IMR-90 (cell line): ENCODE data around the gene FARS2. TPM values are rescaled to one million over a fixed set of nuclear protein-coding genes. Genes with fewer than 3 reads are reported as not detected.

Experiments used
- ATAC-seq: fragments of 200-7000 bp; cut with Tn5 transposase; 2 replicates; pipeline ENCODE4 v1.9.1; 2020; ENCODE audit warnings: low read depth, mild to moderate bottlenecking, moderate library complexity
- BruUV-seq: library from RNA; stranded (reverse); fragments of 400-500 nt; replicated peaks from 2 replicates; lab custom pipeline; 2021; lab: Mats Ljungman, UMichigan
- CTCF ChIA-PET: fragments of 300-600 bp; formaldehyde crosslinking; extraction: SDS; loops from one replicate; lab custom pipeline; 2021; ENCODE audit warnings: antibody characterized with exemption; lab: Yijun Ruan, JAX
- POLR2A ChIA-PET: fragments of 300-600 bp; sonication (Branson Sonifier 250); formaldehyde crosslinking; loops from one replicate; lab custom pipeline; 2022; ENCODE audit warnings: antibody characterized with exemption; ENCODE audit not compliant: unreplicated experiment; lab: Charles Lee
- DNase-seq: peaks from one replicate; pipeline ENCODE4 v3.0.0; 2013
- H2AFZ ChIP-seq: replicated peaks from 2 replicates; pipeline ENCODE3; 2013; ENCODE audit warnings: low read length, mild to moderate bottlenecking; ENCODE audit not compliant: poor library complexity
- H2AK5ac ChIP-seq: 2 replicates; pipeline ENCODE4 v1.6.1; 2013; ENCODE audit warnings: low read depth, low read length, inconsistent platforms
- H2AK9ac ChIP-seq: replicated peaks from 2 replicates; pipeline ENCODE3; 2013; ENCODE audit warnings: mild to moderate bottlenecking, low read depth, low read length, moderate library complexity; ENCODE audit not compliant: poor library complexity
- H2BK120ac ChIP-seq: 2 replicates; pipeline ENCODE4 v1.6.1; 2013; ENCODE audit warnings: low read depth, low read length, inconsistent platforms
- H2BK15ac ChIP-seq: 3 replicates; pipeline ENCODE4 v1.6.1; 2013; ENCODE audit warnings: low read depth, low read length, inconsistent platforms
- H2BK20ac ChIP-seq: 2 replicates; pipeline ENCODE4 v1.6.1; 2013; ENCODE audit warnings: low read depth, mild to moderate bottlenecking, inconsistent platforms, low read length, moderate library complexity
- H2BK5ac ChIP-seq: 2 replicates; pipeline ENCODE4 v1.6.1; 2013; ENCODE audit warnings: mild to moderate bottlenecking, low read depth, low read length, inconsistent platforms; ENCODE audit not compliant: poor library complexity, severe bottlenecking
- H3K14ac ChIP-seq: replicated peaks from 2 replicates; pipeline ENCODE4 v1.6.1; 2013; ENCODE audit warnings: low read depth, low read length, inconsistent platforms
- H3K18ac ChIP-seq: 2 replicates; pipeline ENCODE4 v1.6.1; 2013; ENCODE audit warnings: low read depth, low read length, control low read depth
- H3K23ac ChIP-seq: 2 replicates; pipeline ENCODE4 v1.6.1; 2013; ENCODE audit warnings: low read depth, low read length, inconsistent platforms
- H3K27ac ChIP-seq: 2 replicates; pipeline ENCODE4 v1.5.1; 2013; ENCODE audit warnings: mild to moderate bottlenecking, control low read depth, low read length; ENCODE audit not compliant: insufficient read depth
- H3K27me3 ChIP-seq: 2 replicates; pipeline ENCODE4 v1.6.1; 2013; ENCODE audit warnings: low read length; ENCODE audit not compliant: control insufficient read depth, insufficient read depth
- H3K36me3 ChIP-seq: 2 replicates; pipeline ENCODE4 v1.6.1; 2013; ENCODE audit warnings: low read length, mixed read lengths; ENCODE audit not compliant: control insufficient read depth, insufficient read depth
- H3K4ac ChIP-seq: 2 replicates; pipeline ENCODE4 v1.6.1; 2013; ENCODE audit warnings: low read depth, low read length, inconsistent platforms
- H3K4me1 ChIP-seq: 2 replicates; pipeline ENCODE4 v1.6.1; 2013; ENCODE audit warnings: low read length, mixed read lengths; ENCODE audit not compliant: control insufficient read depth, insufficient read depth
- H3K4me2 ChIP-seq: 2 replicates; pipeline ENCODE4 v1.6.1; 2013; ENCODE audit warnings: low read depth, mild to moderate bottlenecking, control low read depth, low read length, moderate library complexity
- H3K4me3 ChIP-seq: 2 replicates; pipeline ENCODE4 v1.5.1; 2013; ENCODE audit warnings: low read depth, mild to moderate bottlenecking, control low read depth, low read length, moderate library complexity; ENCODE audit not compliant: insufficient read depth
- H3K56ac ChIP-seq: 2 replicates; pipeline ENCODE4 v1.6.1; 2013; ENCODE audit warnings: low read length, inconsistent platforms; ENCODE audit not compliant: insufficient read depth; ENCODE audit errors: extremely low read depth
- H3K79me1 ChIP-seq, 2 experiments: 2 replicates each; pipeline ENCODE4 v1.6.1; 2013; ENCODE audit warnings: low read length in 2 of 2, inconsistent platforms in 1 of 2, low read depth in 1 of 2
- H3K9ac ChIP-seq: 2 replicates; pipeline ENCODE4 v1.6.1; 2013; ENCODE audit warnings: low read depth, low read length, control low read depth
- H3K9me1 ChIP-seq: 2 replicates; pipeline ENCODE4 v1.6.1; 2013; ENCODE audit warnings: low read length, inconsistent platforms; ENCODE audit not compliant: insufficient read depth
- H3K9me3 ChIP-seq: 2 replicates; pipeline ENCODE4 v1.6.1; 2013; ENCODE audit warnings: low read length; ENCODE audit not compliant: control insufficient read depth, insufficient read depth
- H4K20me1 ChIP-seq: 2 replicates; pipeline ENCODE4 v1.6.1; 2013; ENCODE audit warnings: low read length, inconsistent platforms; ENCODE audit not compliant: insufficient read depth
- H4K5ac ChIP-seq: 2 replicates; pipeline ENCODE4 v1.6.1; 2013; ENCODE audit warnings: mild to moderate bottlenecking, low read depth, low read length, control low read depth
- H4K8ac ChIP-seq, 2 experiments: 2 replicates each; pipeline ENCODE4 v1.6.1; 2013; ENCODE audit warnings: low read depth in 2 of 2, low read length in 2 of 2, control low read depth in 1 of 2, inconsistent platforms in 1 of 2
- H4K91ac ChIP-seq: 2 replicates; pipeline ENCODE4 v1.6.1; 2013; ENCODE audit warnings: low read depth, low read length, inconsistent platforms; ENCODE audit not compliant: insufficient read depth
- CTCF ChIP-seq: conservative IDR thresholded peaks from 2 replicates; pipeline ENCODE4 v1.5.1; 2012; ENCODE audit warnings: mild to moderate bottlenecking, low read depth, low read length, improper control_type of control experiment
- MAFK ChIP-seq: IDR thresholded peaks from 2 replicates; pipeline ENCODE4 v1.6.1; 2012; ENCODE audit warnings: low read depth, low read length, improper control_type of control experiment
- MXI1 ChIP-seq: IDR thresholded peaks from 2 replicates; pipeline ENCODE4 v1.6.1; 2012; ENCODE audit warnings: low read depth, mild to moderate bottlenecking, low read length, moderate library complexity, borderline replicate concordance
- NFE2L2 ChIP-seq: fragments of 150-350 bp; IDR thresholded peaks from 2 replicates; pipeline ENCODE4 v1.6.1; 2016; ENCODE audit warnings: low read depth, mild to moderate bottlenecking, low read length
- POLR2A ChIP-seq: IDR thresholded peaks from 2 replicates; pipeline ENCODE4 v1.6.1; 2012; ENCODE audit warnings: mild to moderate bottlenecking, low read depth, low read length
- RCOR1 ChIP-seq: IDR thresholded peaks from 2 replicates; pipeline ENCODE4 v1.6.1; 2012; ENCODE audit warnings: mild to moderate bottlenecking, low read length, improper control_type of control experiment; ENCODE audit not compliant: insufficient replicate concordance
- SMC3 ChIP-seq: fragments of 150-350 bp; IDR thresholded peaks from 2 replicates; pipeline ENCODE4 v1.6.1; 2016; ENCODE audit warnings: low read depth, mild to moderate bottlenecking, antibody characterized with exemption, low read length, moderate library complexity
- USF2 ChIP-seq: fragments of 150-350 bp; IDR thresholded peaks from 2 replicates; pipeline ENCODE4 v1.6.1; 2017; ENCODE audit warnings: mild to moderate bottlenecking, antibody characterized with exemption, low read length, low read depth
- WGBS, 2 experiments: methylation state at CpG; one replicate each; pipeline versions ENCODE4 v1.1.5 to v1.1.7; 2013; ENCODE audit warnings: missing lambda C conversion rate in 2 of 2; ENCODE audit not compliant: insufficient read length in 1 of 2; ENCODE audit errors: extremely low coverage in 2 of 2; 5-methylcytosine and 5-hydroxymethylcytosine counted together
- dilution Hi-C: fragments of 300-500 bp; cut with HindIII; formaldehyde crosslinking; loops from one replicate; pipeline ENCODE4 v1.14.3; 2018; ENCODE audit warnings: low sequenced_read_pairs; ENCODE audit not compliant: unreplicated experiment
- in situ Hi-C: fragments of 300-500 bp; cut with MboI; formaldehyde crosslinking; loops from 3 replicates; pipeline ENCODE4 v1.14.3; 2019; ENCODE audit warnings: low sequenced_read_pairs, inconsistent platforms, mixed read lengths
- intact Hi-C: fragments of 100-400 bp; cut with micrococcal nuclease; formaldehyde crosslinking; loops from 2 replicates; pipeline ENCODE4 v1.10.0; 2022
- polyA plus RNA-seq, 3 experiments: library from polyadenylated mRNA; depleted of rRNA; stranded (reverse); fragments of >200 nt; gene quantifications; 2 replicates each; pipeline ENCODE4 v1.2.3, GENCODE V29; 2012; ENCODE audit warnings: low replicate concordance in 1 of 3
- total RNA-seq: library from RNA; depleted of rRNA; stranded (reverse); fragments of >200 nt; gene quantifications from 2 replicates; pipeline ENCODE4 v1.2.3, GENCODE V29; 2012

The FARS2 gene
- total and polyA plus RNA-seq, 2 of the 4 experiments (the other 2 are of a cell fraction) = 12.1 to 28.9 TPM

GRCh38 chr6:5680095-5680494 lies 418.8 kb downstream of the FARS2 start:
- H2BK20ac ChIP-seq = no peak overlapping the region
- no peak overlapping the region for H3K4ac ChIP-seq
- H3K9ac ChIP-seq = no peak overlapping the region
- no peaks in the 10 kb centered on the region for H3K27me3 ChIP-seq
- no peak overlapping the region for H2BK15ac ChIP-seq
- H2BK5ac ChIP-seq = no peak overlapping the region
- ChIA-PET POLR2A (no interaction called here), CTCF (no interaction called here)
- 100% methylated on average over 1 of the region's 5 CpGs; no CpG with 5 or more reads in 1 of the 2 experiments for WGBS, 2 experiments
- H3K9me3 ChIP-seq = no peaks in the 10 kb centered on the region
- ATAC-seq (no peak), DNase-seq (no peak)
- no peaks in the 10 kb centered on the region; the same call in 1 of the 2 replicates for H3K9me1 ChIP-seq
- BruUV-seq = no TSS peak
- no peak overlapping the region for H2AK5ac ChIP-seq
- TF ChIP-seq MAFK = no peak
- no peak for TF ChIP-seq USF2
- TF ChIP-seq MXI1 = no peak
- no peak for TF ChIP-seq SMC3
- no peak for TF ChIP-seq CTCF
- TF ChIP-seq NFE2L2 = no peak
- TF ChIP-seq RCOR1 = no peak
- TF ChIP-seq POLR2A = no peak
- intact Hi-C loops = no loop called here
- H2AK9ac ChIP-seq = no peak overlapping the region
- H3K4me3 ChIP-seq = no peak overlapping the region
- dilution Hi-C loops = no loop called here
- H3K4me1 ChIP-seq = no peaks in the 10 kb centered on the region
- in situ Hi-C loops = no loop called here
- no peak overlapping the region for H2BK120ac ChIP-seq
- no peak overlapping the region for H4K8ac ChIP-seq
- H3K56ac ChIP-seq = no peak overlapping the region
- no peak overlapping the region for H3K27ac ChIP-seq
- no peak overlapping the region for H3K4me2 ChIP-seq
- no peaks in the 10 kb centered on the region for H4K20me1 ChIP-seq
- H2AFZ ChIP-seq = no peak overlapping the region
- no peak overlapping the region for H3K18ac ChIP-seq
- no peak overlapping the region for H4K5ac ChIP-seq
- H4K91ac ChIP-seq = no peak overlapping the region
- H3K14ac ChIP-seq = no peak overlapping the region; the same call in 1 of the 2 replicates
- no peaks in the 10 kb centered on the region for H3K79me1 ChIP-seq
- H3K36me3 ChIP-seq = no peaks in the 10 kb centered on the region; the same call in 1 of the 2 replicates
- no peak overlapping the region for H3K23ac ChIP-seq
